ENCODE results near the gene WDR46. TPM values are rescaled to one million over a fixed set of nuclear protein-coding genes. Genes with fewer than 3 reads are reported as not detected.

The WDR46 gene
- total and polyA plus RNA-seq, 2 of the 13 experiments (the other 11 are each of a cell fraction or from before 2014, with no cell fraction given), result 47.4 to 105 TPM

GRCh38 chr6:33299237-33299944, 10.4 kb upstream of the WDR46 start (continued):
- TF ChIP-seq FOXO1 (CRISPR knock-in tag; IDR thresholded peaks at IDR 0.05) (peak; percentile 73), MYC (CRISPR knock-in tag; IDR thresholded peaks at IDR 0.05; ENCODE audit: borderline replicate concordance) (peak; percentile 72; the same call in 1 of the 2 replicates), ZNF614 (CRISPR knock-in tag; IDR thresholded peaks at IDR 0.05; ENCODE audit: borderline replicate concordance) (peak; percentile 92), STAG1 (CRISPR knock-in tag; IDR thresholded peaks at IDR 0.05) (peak; percentile 60), HBP1 (CRISPR knock-in tag; IDR thresholded peaks at IDR 0.05; ENCODE audit: low read depth) (peak; percentile 76; the same call in 1 of the 2 replicates), KDM5A (IDR thresholded peaks at IDR 0.05; ENCODE audit: borderline replicate concordance, low read length) (peak; percentile 89), ZNF670 (CRISPR knock-in tag; IDR thresholded peaks at IDR 0.05; ENCODE audit: borderline replicate concordance) (peak; percentile 87; the same call in 1 of the 2 replicates), ZNF24 (IDR thresholded peaks at IDR 0.05) (no peak), ZNF839 (CRISPR knock-in tag; IDR thresholded peaks at IDR 0.05; ENCODE audit: borderline replicate concordance) (0 out of 2 replicates have a peak, but pooled peaks have one; percentile 33), MYPOP (CRISPR knock-in tag; IDR thresholded peaks at IDR 0.05) (peak; percentile 84), SIX1 (CRISPR knock-in tag; IDR thresholded peaks at IDR 0.05; ENCODE audit: borderline replicate concordance) (no peak), PRMT3 (CRISPR knock-in tag; IDR thresholded peaks at IDR 0.05; ENCODE audit: borderline replicate concordance, low read depth) (peak; percentile 83; the same call in 1 of the 2 replicates), ZNF543 (CRISPR knock-in tag; IDR thresholded peaks at IDR 0.05) (0 out of 2 replicates have a peak, but pooled peaks have one; percentile 38), HMGXB3 (CRISPR knock-in tag; IDR thresholded peaks at IDR 0.05; ENCODE audit: borderline replicate concordance) (peak; percentile 80; the same call in 1 of the 2 replicates), ZNF432 (CRISPR knock-in tag; IDR thresholded peaks at IDR 0.05; ENCODE audit: borderline replicate concordance) (no peak), CENPX (CRISPR knock-in tag; IDR thresholded peaks at IDR 0.05) (no peak), PTBP1 (IDR thresholded peaks at IDR 0.05; ENCODE audit: low read depth, low read length, poor library complexity, severe bottlenecking) (peak; percentile 79), ARID2 (CRISPR knock-in tag; IDR thresholded peaks at IDR 0.05; ENCODE audit: borderline replicate concordance) (peak; percentile 42; the same call in 1 of the 2 replicates), SNRNP70 (IDR thresholded peaks at IDR 0.05; ENCODE audit: low read depth, low read length) (no peak), ZNF550 (CRISPR knock-in tag; IDR thresholded peaks at IDR 0.05; ENCODE audit: borderline replicate concordance) (0 out of 2 replicates have a peak, but pooled peaks have one; percentile 16), HNF4A (CRISPR knock-in tag; IDR thresholded peaks at IDR 0.05) (peak; percentile 4; the same call in 1 of the 2 replicates), ZNF10 (CRISPR knock-in tag; IDR thresholded peaks at IDR 0.05; ENCODE audit: borderline replicate concordance, low read depth) (no peak), ZNF674 (CRISPR knock-in tag; IDR thresholded peaks at IDR 0.05; ENCODE audit: low read depth) (peak; percentile 98; the same call in 1 of the 2 replicates)
